Kidney (tissue), 14 donors: ENCODE data around the gene NDUFA11. TPM values are rescaled to one million over a fixed set of nuclear protein-coding genes. Genes with fewer than 3 reads are reported as not detected.

ENCODE experiments used
- DNase-seq, 5 donors: peaks; one replicate each; pipeline ENCODE4 v3.0.0-alpha.2; 2013 to 2020
- FAIRE-seq: peaks from 2 replicates; lab custom pipeline; 2012; peaks lifted over from hg19 to GRCh38; lab: Jason Lieb, UNC
- H3K27ac ChIP-seq, 2 donors: one replicate each; pipeline ENCODE4 v1.7.0; 2013; ENCODE audit warnings: low read depth in 2 of 2, low read length in 2 of 2, inconsistent platforms in 1 of 2
- H3K27me3 ChIP-seq: one replicate; pipeline ENCODE4 v1.7.1; 2013; ENCODE audit warnings: low read length, inconsistent platforms; ENCODE audit not compliant: control insufficient read depth, insufficient read depth
- H3K36me3 ChIP-seq, 3 donors: one replicate each; pipeline versions ENCODE4 v1.7.0 to v1.7.1; 2013; ENCODE audit warnings: low read length in 3 of 3, control low read depth in 1 of 3, inconsistent platforms in 1 of 3; ENCODE audit not compliant: insufficient read depth in 3 of 3, control insufficient read depth in 2 of 3
- H3K4me1 ChIP-seq, 3 donors: one replicate each; pipeline versions ENCODE4 v1.7.0 to v1.7.1; 2013; ENCODE audit warnings: low read length in 3 of 3, inconsistent platforms in 1 of 3, low read depth in 1 of 3; ENCODE audit not compliant: control insufficient read depth in 2 of 3, insufficient read depth in 2 of 3
- H3K4me3 ChIP-seq, 3 donors: one replicate each; pipeline versions ENCODE4 v1.7.0 to v1.8.1; 2013; ENCODE audit warnings: low read length in 3 of 3, control low read depth in 1 of 3, inconsistent platforms in 1 of 3
- H3K9ac ChIP-seq, 3 donors: one replicate each; pipeline versions ENCODE4 v1.7.0 to v1.7.1; 2013; ENCODE audit warnings: low read length in 3 of 3, control low read depth in 1 of 3, inconsistent platforms in 1 of 3
- H3K9me3 ChIP-seq, 3 donors: one replicate each; pipeline versions ENCODE4 v1.7.0 to v1.7.1; 2013; ENCODE audit warnings: low read length in 3 of 3, control low read depth in 1 of 3, inconsistent platforms in 1 of 3; ENCODE audit not compliant: control insufficient read depth in 2 of 3, insufficient read depth in 1 of 3
- CTCF ChIP-seq: IDR thresholded peaks from 3 replicates; pipeline ENCODE4 v1.5.1; 2012; ENCODE audit warnings: mild to moderate bottlenecking, moderate library complexity, borderline replicate concordance; ENCODE audit not compliant: insufficient read depth; ENCODE audit errors: extremely low read depth
- intact Hi-C: fragments of 100-400 bp; cut with DNase I; formaldehyde crosslinking; loops from one replicate; pipeline ENCODE4 v1.11.1; 2022
- polyA plus RNA-seq: library from polyadenylated mRNA; stranded (reverse); fragments of 350-450 nt; fragmentation: Illumina TruSeq; extraction: RNeasy Lipid Tissue Mini Kit (QIAGEN cat#74804); gene quantifications from one replicate; pipeline ENCODE4 v1.2.3, GENCODE V29; 2014; ENCODE audit warnings: low read depth, low replicate concordance; ENCODE audit not compliant: insufficient read depth
- total RNA-seq: library from RNA; stranded (reverse); fragmentation: NEBNext Ultra II Directional; extraction: Animal tissue kit (Norgen Biotek cat#: 25700); gene quantifications from one replicate; pipeline ENCODE4 v1.2.1, GENCODE V29; 2021
- donor health status: control.
- donor health status: control.
- donor health status: control.
- donor health status: control.
- donor health status: control.
- donor health status: DM: yes; HTN: yes; CAD: no.
- donor health status: Normal renal cell carcinoma (clear cell type).

NDUFA11 gene
- total and polyA plus RNA-seq, 2 donors from 2014 or later = 200 to 763 TPM

- H3K4me1 ChIP-seq = peaks cover 0 to 5% (median 4%) of the 10 kb centered on the region in 3 donors
- no peak overlapping the region for H3K4me3 ChIP-seq
- TF ChIP-seq CTCF = no peak
- H3K9me3 ChIP-seq = no peaks in the 10 kb centered on the region
- H3K27ac ChIP-seq = no peak overlapping the region
- FAIRE-seq = no peak
- H3K9ac ChIP-seq = no peak overlapping the region
- H3K27me3 ChIP-seq = no peaks in the 10 kb centered on the region
- intact Hi-C loops = no loop called here
- no peaks in the 10 kb centered on the region for H3K36me3 ChIP-seq
- DNase-seq = no peak
Observed at GRCh38 chr19:5882421-5882968, 21.1 kb downstream of the NDUFA11 start.

- H3K9ac ChIP-seq = no peak overlapping the region
- H3K4me3 ChIP-seq = no peak overlapping the region
- no peak overlapping the region for H3K27ac ChIP-seq
- intact Hi-C loops = no loop called here
- no peaks in the 10 kb centered on the region for H3K9me3 ChIP-seq
- H3K36me3 ChIP-seq = no peaks in the 10 kb centered on the region
- peaks cover 0 to 5% (median 4%) of the 10 kb centered on the region in 3 donors for H3K4me1 ChIP-seq
- FAIRE-seq (no peak), DNase-seq (peak in 4 of 5 donors; percentile 58 to 72 (median 68))
- H3K27me3 ChIP-seq = no peaks in the 10 kb centered on the region
- no peak for TF ChIP-seq CTCF
Observed at GRCh38 chr19:5881543-5882299, 21.9 kb downstream of the NDUFA11 start.

GRCh38 chr19:5880604-5881078 is 22.9 kb downstream of the NDUFA11 start:
- no peak for TF ChIP-seq CTCF
- intact Hi-C loops = no loop called here
- peak; percentile 75 to 91 (median 87) for DNase-seq
- Histone ChIP-seq H3K27me3 (no peaks in the 10 kb centered on the region), H3K36me3 (no peaks in the 10 kb centered on the region), H3K4me1 (peaks cover 0 to 7% (median 5%) of the 10 kb centered on the region in 3 donors), H3K27ac (peak overlapping the region; percentile 72 to 83), H3K9me3 (no peaks in the 10 kb centered on the region), H3K4me3 (peak overlapping the region in 1 of 3 donors; percentile 13), H3K9ac (peak overlapping the region in 1 of 3 donors; percentile 16)
- no peak for FAIRE-seq
